ENCODE data around the gene CCDC186.

Gene CCDC186

DNA sequence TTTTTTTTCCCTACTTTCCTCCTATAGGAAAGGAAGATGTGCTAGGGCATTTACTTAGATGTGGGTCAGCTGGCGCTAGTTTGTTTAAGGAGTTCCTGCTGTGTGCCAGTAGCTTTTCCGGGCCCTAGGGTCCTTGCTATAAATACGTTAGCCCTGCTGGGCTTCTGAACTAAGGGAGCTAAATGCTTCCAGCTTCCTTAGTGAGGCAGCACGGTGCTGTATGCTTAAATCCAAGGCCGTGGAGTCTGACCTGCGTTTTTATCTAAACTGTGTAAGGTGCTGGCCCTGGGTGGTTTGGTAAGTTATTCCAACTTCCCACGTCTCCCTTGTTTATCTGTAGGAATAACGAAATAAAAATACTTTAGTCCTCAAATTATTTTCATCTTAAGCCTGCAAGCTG lies 5.7 kb upstream of the CCDC186 start:
- Histone ChIP-seq H3K27ac (ENCODE audit: low read length) (no peak overlapping the region), H2AFZ (ENCODE audit: low read depth, low read length) (no peak overlapping the region), H3K27me3 (ENCODE audit: insufficient read depth, low read length, poor library complexity) (peaks cover 22% of the 10 kb centered on the region), H3K4me3 (ENCODE audit: low read depth in 1 of 2, low read length in 2 of 2) (no peak overlapping the region), H4K20me1 (ENCODE audit: insufficient read depth, low read length) (no peaks in the 10 kb centered on the region), H3K4me2 (ENCODE audit: insufficient read depth, low read length) (no peak overlapping the region), H3K4me1 (ENCODE audit: insufficient read depth, low read length) (peaks cover 4% of the 10 kb centered on the region), H3K9me3 (ENCODE audit: insufficient read depth, low read length, severe bottlenecking) (no peaks in the 10 kb centered on the region), H3K79me2 (ENCODE audit: insufficient read depth, low read length) (no peaks in the 10 kb centered on the region), H3K9ac (ENCODE audit: low read depth, low read length) (no peak overlapping the region), H3K36me3 (ENCODE audit: insufficient read depth, low read length) (no peaks in the 10 kb centered on the region)
- ATAC-seq (ENCODE audit: insufficient read depth, low read depth) (no peak), DNase-seq (no peak)
- TF ChIP-seq EZH2 (IDR thresholded peaks at IDR 0.05; ENCODE audit: borderline replicate concordance, low read depth, low read length, severe bottlenecking) = no peak
- TF ChIP-seq, protein P1, sequence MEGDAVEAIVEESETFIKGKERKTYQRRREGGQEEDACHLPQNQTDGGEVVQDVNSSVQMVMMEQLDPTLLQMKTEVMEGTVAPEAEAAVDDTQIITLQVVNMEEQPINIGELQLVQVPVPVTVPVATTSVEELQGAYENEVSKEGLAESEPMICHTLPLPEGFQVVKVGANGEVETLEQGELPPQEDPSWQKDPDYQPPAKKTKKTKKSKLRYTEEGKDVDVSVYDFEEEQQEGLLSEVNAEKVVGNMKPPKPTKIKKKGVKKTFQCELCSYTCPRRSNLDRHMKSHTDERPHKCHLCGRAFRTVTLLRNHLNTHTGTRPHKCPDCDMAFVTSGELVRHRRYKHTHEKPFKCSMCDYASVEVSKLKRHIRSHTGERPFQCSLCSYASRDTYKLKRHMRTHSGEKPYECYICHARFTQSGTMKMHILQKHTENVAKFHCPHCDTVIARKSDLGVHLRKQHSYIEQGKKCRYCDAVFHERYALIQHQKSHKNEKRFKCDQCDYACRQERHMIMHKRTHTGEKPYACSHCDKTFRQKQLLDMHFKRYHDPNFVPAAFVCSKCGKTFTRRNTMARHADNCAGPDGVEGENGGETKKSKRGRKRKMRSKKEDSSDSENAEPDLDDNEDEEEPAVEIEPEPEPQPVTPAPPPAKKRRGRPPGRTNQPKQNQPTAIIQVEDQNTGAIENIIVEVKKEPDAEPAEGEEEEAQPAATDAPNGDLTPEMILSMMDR (IDR thresholded peaks at IDR 0.05; ENCODE audit: borderline replicate concordance, extremely low read depth, low read length, poor library complexity, severe bottlenecking) = no peak

DNA sequence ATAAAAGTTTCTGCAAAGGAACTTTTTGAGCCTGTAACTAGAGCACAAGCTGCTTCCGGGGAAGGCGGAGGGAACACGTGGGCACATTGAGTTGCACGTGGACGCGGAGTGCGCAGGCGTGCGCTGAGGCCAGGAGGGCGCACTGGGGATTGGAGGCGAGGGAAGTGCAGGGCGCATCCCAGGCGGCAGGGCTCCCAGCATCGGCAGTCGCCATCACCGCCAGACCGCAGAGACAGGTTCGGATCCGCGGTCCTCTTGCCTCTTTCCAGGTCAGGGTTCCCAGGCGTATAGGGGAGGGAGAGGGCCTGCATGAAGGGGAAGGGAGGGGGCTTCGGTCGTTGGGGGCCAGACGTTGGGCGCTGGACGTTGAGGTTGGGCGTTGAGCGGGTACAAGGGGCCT lies 5.1 kb upstream of the CCDC186 start, which contains the start of gene TDRD1:
Gene TDRD1, plus strand, starts transcription at position 206 of the 400 bp plus-strand sequence. CDS start 8,479 bp downstream, outside the sequence.
- no peak for ATAC-seq (ENCODE audit: insufficient read depth, low read depth)

DNA sequence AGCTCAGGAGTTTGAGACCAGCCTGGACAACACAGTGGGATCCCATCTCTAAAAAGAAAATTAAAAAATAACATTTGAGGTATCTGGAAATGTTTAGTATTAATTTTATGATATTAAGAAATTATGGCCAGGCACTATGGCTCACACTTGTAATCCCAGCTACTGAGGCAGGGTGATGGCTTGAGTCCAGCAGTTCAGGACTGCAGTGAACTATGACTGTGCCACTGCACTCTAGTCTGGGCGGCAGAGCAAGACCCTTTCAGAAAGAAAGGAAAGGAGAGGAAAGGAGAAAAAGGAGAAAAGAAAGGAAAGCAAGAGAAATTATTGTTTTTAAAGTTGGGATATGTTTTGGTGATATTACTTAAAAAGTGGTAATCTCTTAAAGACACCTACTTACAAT lies 2.5 kb upstream of the CCDC186 start:
- no peak for DNase-seq
- H2AFZ ChIP-seq (ENCODE audit: low read depth, low read length) = no peak overlapping the region
- H3K36me3 ChIP-seq (ENCODE audit: insufficient read depth, low read length) = no peaks in the 10 kb centered on the region
- H3K27ac ChIP-seq (ENCODE audit: low read length) = no peak overlapping the region
- H3K27me3 ChIP-seq (ENCODE audit: insufficient read depth, low read length, poor library complexity) = peaks cover 22% of the 10 kb centered on the region
- H3K4me2 ChIP-seq (ENCODE audit: insufficient read depth, low read length) = no peak overlapping the region
- no peak for ATAC-seq (ENCODE audit: insufficient read depth, low read depth)
- peaks cover 5% of the 10 kb centered on the region; the same call in 1 of the 2 replicates for H3K79me2 ChIP-seq (ENCODE audit: insufficient read depth, low read length)
- no peak overlapping the region for H3K4me3 ChIP-seq (ENCODE audit: low read depth in 1 of 2, low read length in 2 of 2)
- H3K9me3 ChIP-seq (ENCODE audit: insufficient read depth, low read length, severe bottlenecking) = no peaks in the 10 kb centered on the region
- TF ChIP-seq, protein P1 (IDR thresholded peaks at IDR 0.05; ENCODE audit: borderline replicate concordance, extremely low read depth, low read length, poor library complexity, severe bottlenecking) = no peak
- TF ChIP-seq EZH2 (IDR thresholded peaks at IDR 0.05; ENCODE audit: borderline replicate concordance, low read depth, low read length, severe bottlenecking) = no peak
- H3K4me1 ChIP-seq (ENCODE audit: insufficient read depth, low read length) = peaks cover 31% of the 10 kb centered on the region
- no peaks in the 10 kb centered on the region for H4K20me1 ChIP-seq (ENCODE audit: insufficient read depth, low read length)
- H3K9ac ChIP-seq (ENCODE audit: low read depth, low read length) = no peak overlapping the region

More for the DNA sequence above, 5.1 kb upstream of the CCDC186 start, which contains the start of gene TDRD1:
- TF ChIP-seq, protein P1 (IDR thresholded peaks at IDR 0.05; ENCODE audit: borderline replicate concordance, extremely low read depth, low read length, poor library complexity, severe bottlenecking) = no peak
- no peak for TF ChIP-seq EZH2 (IDR thresholded peaks at IDR 0.05; ENCODE audit: borderline replicate concordance, low read depth, low read length, severe bottlenecking)
- Histone ChIP-seq H3K9ac (ENCODE audit: low read depth, low read length) (no peak within 1 kb of the TSS), H3K27ac (ENCODE audit: low read length) (no peak within 1 kb of the TSS), H3K36me3 (ENCODE audit: insufficient read depth, low read length) (no peaks in the 10 kb centered on the region), H4K20me1 (ENCODE audit: insufficient read depth, low read length) (no peaks in the 10 kb centered on the region), H3K27me3 (ENCODE audit: insufficient read depth, low read length, poor library complexity) (peaks cover 23% of the 10 kb centered on the region), H2AFZ (ENCODE audit: low read depth, low read length) (no peak within 1 kb of the TSS), H3K4me2 (ENCODE audit: insufficient read depth, low read length) (no peak within 1 kb of the TSS), H3K79me2 (ENCODE audit: insufficient read depth, low read length) (no peaks in the 10 kb centered on the region), H3K4me1 (ENCODE audit: insufficient read depth, low read length) (peaks cover 10% of the 10 kb centered on the region), H3K4me3 (ENCODE audit: low read depth in 1 of 2, low read length in 2 of 2) (no peak within 1 kb of the TSS), H3K9me3 (ENCODE audit: insufficient read depth, low read length, severe bottlenecking) (no peaks in the 10 kb centered on the region)
- DNase-seq = no peak

All from DND-41 (cell line).